Adrenal gland (tissue), 5 donors: ENCODE results near the gene MUS81.

Experiments
- CTCF ChIP-seq, 6 experiments: fragments of 450-650 bp in 4 of 6; fragments of 200-600 bp in 2 of 6; sonication (generic) in 1 of 6; IDR thresholded peaks; 1 replicate in 5 of 6; 2 replicates in 1 of 6; pipeline versions ENCODE4 v1.5.1 to v1.8.0; 2016 to 2021; ENCODE audit warnings: antibody characterized with exemption in 6 of 6, mild to moderate bottlenecking in 2 of 6, moderate library complexity in 1 of 6
- POLR2A ChIP-seq, 2 donors: fragments of 450-650 bp; IDR thresholded peaks; one replicate each; pipeline ENCODE4 v1.6.1; 2017; ENCODE audit warnings: antibody characterized with exemption in 2 of 2, mild to moderate bottlenecking in 2 of 2, moderate library complexity in 1 of 2
- donor health status: DM: no; HTN: no; CAD: no.

- TF ChIP-seq CTCF (IDR thresholded peaks at IDR 0.05) (no peak), POLR2A (IDR thresholded peaks at IDR 0.05) (no peak)
Observed at GRCh38 chr11:65870307-65870658, 10.1 kb downstream of the MUS81 start.
